SK-N-SH treated with all-trans-retinoic acid at 6 μM for 48 hours (cell line): ENCODE results near the gene ORAI3.
A peak's percentile ranks its signal among the peaks of the same experiment; 100 is the strongest.

Experiments used
- ATAC-seq: fragments of 200-7000 bp; cut with Tn5 transposase; 3 replicates; pipeline ENCODE4 v1.9.1; 2020; ENCODE audit warnings: mild to moderate bottlenecking, moderate library complexity
- ARNTL ChIP-seq: fragments of 450-650 bp; formaldehyde crosslinking; IDR thresholded peaks from 2 replicates; pipeline ENCODE4 v1.5.0; 2020; ENCODE audit warnings: low read depth, mild to moderate bottlenecking, moderate library complexity, borderline replicate concordance
- BACH2 ChIP-seq: fragments of 250-450 bp; sonication (Bioruptor Pico); IDR thresholded peaks from 2 replicates; pipeline ENCODE4 v1.9.0; 2021; ENCODE audit warnings: mild to moderate bottlenecking, borderline replicate concordance
- CREB5 ChIP-seq: fragments of 250-450 bp; sonication (Bioruptor Pico); IDR thresholded peaks from 2 replicates; pipeline ENCODE4 v1.5.1; 2020; ENCODE audit warnings: low read depth, mild to moderate bottlenecking, moderate library complexity
- CSDC2 ChIP-seq: fragments of 250-450 bp; sonication (Bioruptor Pico); IDR thresholded peaks from 2 replicates; pipeline ENCODE4 v1.5.0; 2020; ENCODE audit warnings: mild to moderate bottlenecking, moderate library complexity
- ESRRG ChIP-seq: fragments of 250-450 bp; sonication (Bioruptor Pico); IDR thresholded peaks from 2 replicates; pipeline ENCODE4 v1.6.1; 2021; ENCODE audit warnings: mild to moderate bottlenecking
- GLIS3 ChIP-seq: fragments of 250-450 bp; sonication (Bioruptor Pico); IDR thresholded peaks from 2 replicates; pipeline ENCODE4 v1.5.0; 2020; ENCODE audit warnings: mild to moderate bottlenecking, moderate library complexity
- ISL1 ChIP-seq: fragments of 250-450 bp; sonication (Bioruptor Pico); IDR thresholded peaks from 2 replicates; pipeline ENCODE4 v2.1.2; 2022; ENCODE audit warnings: mild to moderate bottlenecking, moderate library complexity
- OSR1 ChIP-seq: fragments of 250-450 bp; sonication (Bioruptor Pico); IDR thresholded peaks from 2 replicates; pipeline ENCODE4 v1.8.0; 2022; ENCODE audit warnings: moderate library complexity, mild to moderate bottlenecking, inconsistent platforms
- PATZ1 ChIP-seq: fragments of 250-450 bp; sonication (Bioruptor Pico); IDR thresholded peaks from 2 replicates; pipeline ENCODE4 v1.8.0; 2020; ENCODE audit warnings: mild to moderate bottlenecking, moderate library complexity, borderline replicate concordance
- RARB ChIP-seq: fragments of 250-450 bp; sonication (Bioruptor Pico); IDR thresholded peaks from 2 replicates; pipeline ENCODE4 v1.8.0; 2021; ENCODE audit warnings: mild to moderate bottlenecking, moderate library complexity
- SNAI2 ChIP-seq: fragments of 250-450 bp; sonication (Bioruptor Pico); IDR thresholded peaks from 2 replicates; pipeline ENCODE4 v1.5.0; 2020; ENCODE audit warnings: mild to moderate bottlenecking, moderate library complexity
- TOX ChIP-seq: fragments of 250-450 bp; sonication (Bioruptor Pico); IDR thresholded peaks from 2 replicates; pipeline ENCODE4 v1.8.0; 2021; ENCODE audit warnings: mild to moderate bottlenecking, moderate library complexity, borderline replicate concordance
- ZC3H10 ChIP-seq: fragments of 250-450 bp; sonication (Bioruptor Pico); IDR thresholded peaks from 2 replicates; pipeline ENCODE4 v1.5.1; 2021; ENCODE audit warnings: mild to moderate bottlenecking, moderate library complexity
- ZFP3 ChIP-seq: fragments of 250-450 bp; sonication (Bioruptor Pico); IDR thresholded peaks from 2 replicates; pipeline ENCODE4 v1.5.0; 2020; ENCODE audit warnings: mild to moderate bottlenecking, moderate library complexity
- ZNF565 ChIP-seq: fragments of 450-650 bp; formaldehyde crosslinking; conservative IDR thresholded peaks from 2 replicates; pipeline ENCODE4 v1.5.0; 2020; ENCODE audit warnings: low read depth, mild to moderate bottlenecking, moderate library complexity
- ZNF70 ChIP-seq: fragments of 450-650 bp; formaldehyde crosslinking; IDR thresholded peaks from 2 replicates; pipeline ENCODE4 v1.5.0; 2020; ENCODE audit warnings: mild to moderate bottlenecking, moderate library complexity
- TF ChIP-seq, protein P1 (sequence below): fragments of 250-450 bp; sonication (Bioruptor Pico); IDR thresholded peaks from 2 replicates; pipeline ENCODE4 v1.8.0; 2021; ENCODE audit warnings: low read depth, mild to moderate bottlenecking, moderate library complexity, borderline replicate concordance
- TF ChIP-seq, protein P2 (sequence below): fragments of 250-450 bp; sonication (Bioruptor Pico); IDR thresholded peaks from 2 replicates; pipeline ENCODE4 v1.5.1; 2021; ENCODE audit warnings: mild to moderate bottlenecking, moderate library complexity
- TF ChIP-seq, protein P3 (sequence below): fragments of 250-450 bp; sonication (Bioruptor Pico); IDR thresholded peaks from 2 replicates; pipeline ENCODE4 v1.5.0; 2020; ENCODE audit warnings: mild to moderate bottlenecking, moderate library complexity

Gene ORAI3

DNA sequence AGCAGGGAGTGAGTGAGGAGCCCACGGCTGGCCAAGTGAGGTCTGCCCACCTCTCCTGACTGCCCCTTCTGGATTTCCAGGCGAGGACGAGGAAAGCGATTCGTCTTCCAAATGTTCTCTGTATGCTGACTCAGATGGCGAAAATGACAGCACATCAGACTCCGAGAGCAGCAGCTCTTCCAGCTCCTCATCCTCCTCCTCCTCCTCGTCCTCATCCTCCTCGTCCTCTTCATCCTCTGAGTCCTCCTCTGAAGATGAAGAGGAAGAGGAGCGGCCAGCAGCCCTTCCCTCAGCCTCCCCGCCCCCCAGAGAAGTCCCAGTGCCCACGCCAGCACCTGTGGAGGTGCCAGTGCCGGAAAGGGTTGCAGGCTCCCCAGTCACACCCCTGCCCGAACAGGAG, 22.4 kb downstream of the ORAI3 start:
- TF ChIP-seq ZNF70 (CRISPR knock-in tag): no peak
- TF ChIP-seq ARNTL: no peak
- TF ChIP-seq RARB (CRISPR knock-in tag): no peak
- TF ChIP-seq, protein P1, sequence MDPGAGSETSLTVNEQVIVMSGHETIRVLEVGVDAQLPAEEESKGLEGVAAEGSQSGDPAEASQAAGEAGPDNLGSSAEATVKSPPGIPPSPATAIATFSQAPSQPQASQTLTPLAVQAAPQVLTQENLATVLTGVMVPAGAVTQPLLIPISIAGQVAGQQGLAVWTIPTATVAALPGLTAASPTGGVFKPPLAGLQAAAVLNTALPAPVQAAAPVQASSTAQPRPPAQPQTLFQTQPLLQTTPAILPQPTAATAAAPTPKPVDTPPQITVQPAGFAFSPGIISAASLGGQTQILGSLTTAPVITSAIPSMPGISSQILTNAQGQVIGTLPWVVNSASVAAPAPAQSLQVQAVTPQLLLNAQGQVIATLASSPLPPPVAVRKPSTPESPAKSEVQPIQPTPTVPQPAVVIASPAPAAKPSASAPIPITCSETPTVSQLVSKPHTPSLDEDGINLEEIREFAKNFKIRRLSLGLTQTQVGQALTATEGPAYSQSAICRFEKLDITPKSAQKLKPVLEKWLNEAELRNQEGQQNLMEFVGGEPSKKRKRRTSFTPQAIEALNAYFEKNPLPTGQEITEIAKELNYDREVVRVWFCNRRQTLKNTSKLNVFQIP (CRISPR knock-in tag): no peak
- TF ChIP-seq ESRRG (CRISPR knock-in tag): no peak
- TF ChIP-seq, protein P2, sequence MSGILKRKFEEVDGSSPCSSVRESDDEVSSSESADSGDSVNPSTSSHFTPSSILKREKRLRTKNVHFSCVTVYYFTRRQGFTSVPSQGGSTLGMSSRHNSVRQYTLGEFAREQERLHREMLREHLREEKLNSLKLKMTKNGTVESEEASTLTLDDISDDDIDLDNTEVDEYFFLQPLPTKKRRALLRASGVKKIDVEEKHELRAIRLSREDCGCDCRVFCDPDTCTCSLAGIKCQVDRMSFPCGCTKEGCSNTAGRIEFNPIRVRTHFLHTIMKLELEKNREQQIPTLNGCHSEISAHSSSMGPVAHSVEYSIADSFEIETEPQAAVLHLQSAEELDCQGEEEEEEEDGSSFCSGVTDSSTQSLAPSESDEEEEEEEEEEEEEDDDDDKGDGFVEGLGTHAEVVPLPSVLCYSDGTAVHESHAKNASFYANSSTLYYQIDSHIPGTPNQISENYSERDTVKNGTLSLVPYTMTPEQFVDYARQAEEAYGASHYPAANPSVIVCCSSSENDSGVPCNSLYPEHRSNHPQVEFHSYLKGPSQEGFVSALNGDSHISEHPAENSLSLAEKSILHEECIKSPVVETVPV (CRISPR knock-in tag): no peak
- no peak for TF ChIP-seq TOX
- no peak for TF ChIP-seq CREB5
- no peak for TF ChIP-seq ZC3H10
- TF ChIP-seq, all 23 proteins: peak for 0
- ATAC-seq: no peak

GRCh38 chr16:30972872-30973271, 24.0 kb downstream of the ORAI3 start:
- peak; percentile 35; the same call in 2 of the 3 replicates for ATAC-seq
- TF ChIP-seq TOX (no peak), ISL1 (no peak), OSR1 (no peak), ZNF70 (CRISPR knock-in tag) (no peak), ZNF565 (no peak), SNAI2 (CRISPR knock-in tag) (no peak), GLIS3 (CRISPR knock-in tag) (no peak), ARNTL (no peak), PATZ1 (CRISPR knock-in tag) (no peak), CREB5 (no peak), ZC3H10 (no peak), ZFP3 (CRISPR knock-in tag) (no peak), RARB (CRISPR knock-in tag) (no peak), BACH2 (CRISPR knock-in tag) (no peak), CSDC2 (CRISPR knock-in tag) (no peak), ESRRG (CRISPR knock-in tag) (no peak)
- TF ChIP-seq, protein P2 (CRISPR knock-in tag): no peak
- TF ChIP-seq, protein P3, sequence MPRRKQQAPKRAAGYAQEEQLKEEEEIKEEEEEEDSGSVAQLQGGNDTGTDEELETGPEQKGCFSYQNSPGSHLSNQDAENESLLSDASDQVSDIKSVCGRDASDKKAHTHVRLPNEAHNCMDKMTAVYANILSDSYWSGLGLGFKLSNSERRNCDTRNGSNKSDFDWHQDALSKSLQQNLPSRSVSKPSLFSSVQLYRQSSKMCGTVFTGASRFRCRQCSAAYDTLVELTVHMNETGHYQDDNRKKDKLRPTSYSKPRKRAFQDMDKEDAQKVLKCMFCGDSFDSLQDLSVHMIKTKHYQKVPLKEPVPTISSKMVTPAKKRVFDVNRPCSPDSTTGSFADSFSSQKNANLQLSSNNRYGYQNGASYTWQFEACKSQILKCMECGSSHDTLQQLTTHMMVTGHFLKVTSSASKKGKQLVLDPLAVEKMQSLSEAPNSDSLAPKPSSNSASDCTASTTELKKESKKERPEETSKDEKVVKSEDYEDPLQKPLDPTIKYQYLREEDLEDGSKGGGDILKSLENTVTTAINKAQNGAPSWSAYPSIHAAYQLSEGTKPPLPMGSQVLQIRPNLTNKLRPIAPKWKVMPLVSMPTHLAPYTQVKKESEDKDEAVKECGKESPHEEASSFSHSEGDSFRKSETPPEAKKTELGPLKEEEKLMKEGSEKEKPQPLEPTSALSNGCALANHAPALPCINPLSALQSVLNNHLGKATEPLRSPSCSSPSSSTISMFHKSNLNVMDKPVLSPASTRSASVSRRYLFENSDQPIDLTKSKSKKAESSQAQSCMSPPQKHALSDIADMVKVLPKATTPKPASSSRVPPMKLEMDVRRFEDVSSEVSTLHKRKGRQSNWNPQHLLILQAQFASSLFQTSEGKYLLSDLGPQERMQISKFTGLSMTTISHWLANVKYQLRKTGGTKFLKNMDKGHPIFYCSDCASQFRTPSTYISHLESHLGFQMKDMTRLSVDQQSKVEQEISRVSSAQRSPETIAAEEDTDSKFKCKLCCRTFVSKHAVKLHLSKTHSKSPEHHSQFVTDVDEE (CRISPR knock-in tag): no peak
- TF ChIP-seq, protein P1 (CRISPR knock-in tag): no peak
